Subcutaneous adipose tissue (tissue), 4 donors: ENCODE results near the gene IRF8. TPM values are rescaled to one million over a fixed set of nuclear protein-coding genes. Genes with fewer than 3 reads are reported as not detected.

Experiments
- total RNA-seq, 4 donors: library from RNA; depleted of rRNA; stranded (reverse); fragments of >200 nt; gene quantifications; one replicate each; pipeline ENCODE4 v1.1.0, GENCODE V29; 2016
- TF ChIP-seq, protein P1 (sequence below): fragments of 450-650 bp; IDR thresholded peaks from one replicate; pipeline ENCODE4 v1.5.1; 2016; ENCODE audit warnings: low read depth, mild to moderate bottlenecking, control low read depth, antibody characterized with exemption, moderate library complexity

Gene IRF8
- total RNA-seq, 4 donors from 2014 or later, result 40.8 to 156 (median 66.6) TPM

DNA sequence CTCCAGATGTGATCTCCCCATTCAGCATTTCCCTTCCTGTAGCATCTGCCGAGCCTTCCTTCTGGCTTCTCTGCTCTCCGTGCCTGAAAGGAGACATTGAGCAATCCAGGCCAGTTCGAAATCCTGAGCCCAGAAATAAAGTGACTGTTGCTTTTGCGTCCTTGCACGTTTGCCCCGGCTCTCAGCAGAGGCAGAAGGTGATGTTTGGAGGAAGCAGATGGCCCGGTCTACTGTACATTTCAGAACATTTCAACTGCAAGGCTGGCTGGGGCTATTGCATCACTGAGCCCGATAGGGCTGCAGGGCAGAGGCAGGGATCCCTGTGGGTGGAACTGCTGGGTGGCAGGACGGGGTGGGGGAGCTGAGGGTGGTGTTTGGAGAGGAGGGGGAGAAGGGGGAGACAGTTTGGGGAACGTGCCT, 29.4 kb downstream of the IRF8 start:
- TF ChIP-seq, protein P1, sequence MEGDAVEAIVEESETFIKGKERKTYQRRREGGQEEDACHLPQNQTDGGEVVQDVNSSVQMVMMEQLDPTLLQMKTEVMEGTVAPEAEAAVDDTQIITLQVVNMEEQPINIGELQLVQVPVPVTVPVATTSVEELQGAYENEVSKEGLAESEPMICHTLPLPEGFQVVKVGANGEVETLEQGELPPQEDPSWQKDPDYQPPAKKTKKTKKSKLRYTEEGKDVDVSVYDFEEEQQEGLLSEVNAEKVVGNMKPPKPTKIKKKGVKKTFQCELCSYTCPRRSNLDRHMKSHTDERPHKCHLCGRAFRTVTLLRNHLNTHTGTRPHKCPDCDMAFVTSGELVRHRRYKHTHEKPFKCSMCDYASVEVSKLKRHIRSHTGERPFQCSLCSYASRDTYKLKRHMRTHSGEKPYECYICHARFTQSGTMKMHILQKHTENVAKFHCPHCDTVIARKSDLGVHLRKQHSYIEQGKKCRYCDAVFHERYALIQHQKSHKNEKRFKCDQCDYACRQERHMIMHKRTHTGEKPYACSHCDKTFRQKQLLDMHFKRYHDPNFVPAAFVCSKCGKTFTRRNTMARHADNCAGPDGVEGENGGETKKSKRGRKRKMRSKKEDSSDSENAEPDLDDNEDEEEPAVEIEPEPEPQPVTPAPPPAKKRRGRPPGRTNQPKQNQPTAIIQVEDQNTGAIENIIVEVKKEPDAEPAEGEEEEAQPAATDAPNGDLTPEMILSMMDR, result no peak

- TF ChIP-seq, protein P1, result no peak
These were observed 30.3 kb downstream of the IRF8 start for GRCh38 chr16:85929259-85929721.

DNA sequence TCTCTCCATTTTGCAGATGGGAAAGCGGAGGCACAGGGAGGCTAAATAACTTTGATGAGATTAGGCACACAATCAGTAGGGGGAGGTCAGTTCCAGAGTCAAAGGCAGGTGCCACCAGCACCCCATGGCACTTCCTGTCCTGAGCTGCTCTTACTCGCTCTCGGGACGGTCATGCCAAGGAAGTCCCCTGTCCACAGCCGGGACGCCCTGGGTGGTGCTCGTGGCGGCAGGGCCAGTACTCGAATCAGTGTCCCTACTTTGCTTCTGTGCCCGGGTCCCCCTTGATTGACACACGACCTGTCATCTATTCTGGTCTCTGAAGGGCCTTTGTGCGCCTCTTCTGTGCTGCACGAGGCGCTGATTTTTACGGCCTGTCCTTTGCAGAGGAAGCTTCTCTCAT, 31.3 kb downstream of the IRF8 start:
- TF ChIP-seq, protein P1, result no peak

- TF ChIP-seq, protein P1, result no peak
These were observed 32.8 kb downstream of the IRF8 start for GRCh38 chr16:85931596-85932402.

DNA sequence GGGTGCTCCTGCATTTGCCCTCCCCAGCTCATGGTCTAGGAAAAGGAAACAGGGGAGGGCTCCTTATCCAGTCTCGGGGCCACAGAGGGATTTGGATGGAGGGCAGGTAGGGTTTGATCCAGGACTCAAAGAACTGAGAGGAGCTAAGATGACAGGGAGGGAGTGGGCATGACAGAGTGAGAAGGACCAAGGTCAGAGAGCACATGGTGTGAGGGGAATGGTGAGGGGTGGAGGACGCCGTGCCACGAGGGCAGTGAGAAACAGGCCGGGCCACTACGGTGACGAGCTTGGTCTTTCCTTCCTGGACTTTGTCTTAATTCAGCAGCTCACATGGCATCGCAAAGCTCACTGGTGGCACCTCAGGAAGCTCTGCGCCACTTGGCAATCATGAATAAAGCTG, 35.2 kb downstream of the IRF8 start:
- TF ChIP-seq, protein P1, result no peak

DNA sequence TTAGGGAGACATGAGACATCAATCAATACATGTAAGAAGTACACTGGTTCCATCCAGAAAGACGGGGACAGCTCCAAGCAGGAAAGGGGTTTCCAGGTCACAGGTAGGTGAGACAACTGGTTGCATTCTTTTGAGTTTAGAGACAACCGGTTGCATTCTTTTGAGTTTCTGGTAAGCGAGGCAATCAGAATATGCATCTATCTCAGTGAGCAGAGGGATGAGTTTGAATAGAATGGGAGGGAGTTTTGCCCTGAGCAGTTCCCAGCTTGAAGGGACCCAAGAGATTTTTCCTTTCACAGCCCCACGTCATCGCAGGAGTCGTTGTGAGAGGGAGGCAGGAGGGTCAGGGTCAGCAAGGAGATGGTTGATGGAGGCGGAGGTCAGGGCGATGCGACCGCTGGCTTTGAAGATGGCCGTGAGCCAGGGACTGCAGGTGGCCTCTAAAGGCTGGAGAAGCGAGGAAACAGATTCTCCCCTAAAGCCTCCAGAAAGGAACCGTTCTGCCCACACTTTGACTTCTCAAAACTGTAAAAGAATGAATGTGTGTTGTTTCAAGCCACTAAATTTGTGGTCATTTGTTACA, 36.5 kb downstream of the IRF8 start:
- TF ChIP-seq, protein P1, result no peak

DNA sequence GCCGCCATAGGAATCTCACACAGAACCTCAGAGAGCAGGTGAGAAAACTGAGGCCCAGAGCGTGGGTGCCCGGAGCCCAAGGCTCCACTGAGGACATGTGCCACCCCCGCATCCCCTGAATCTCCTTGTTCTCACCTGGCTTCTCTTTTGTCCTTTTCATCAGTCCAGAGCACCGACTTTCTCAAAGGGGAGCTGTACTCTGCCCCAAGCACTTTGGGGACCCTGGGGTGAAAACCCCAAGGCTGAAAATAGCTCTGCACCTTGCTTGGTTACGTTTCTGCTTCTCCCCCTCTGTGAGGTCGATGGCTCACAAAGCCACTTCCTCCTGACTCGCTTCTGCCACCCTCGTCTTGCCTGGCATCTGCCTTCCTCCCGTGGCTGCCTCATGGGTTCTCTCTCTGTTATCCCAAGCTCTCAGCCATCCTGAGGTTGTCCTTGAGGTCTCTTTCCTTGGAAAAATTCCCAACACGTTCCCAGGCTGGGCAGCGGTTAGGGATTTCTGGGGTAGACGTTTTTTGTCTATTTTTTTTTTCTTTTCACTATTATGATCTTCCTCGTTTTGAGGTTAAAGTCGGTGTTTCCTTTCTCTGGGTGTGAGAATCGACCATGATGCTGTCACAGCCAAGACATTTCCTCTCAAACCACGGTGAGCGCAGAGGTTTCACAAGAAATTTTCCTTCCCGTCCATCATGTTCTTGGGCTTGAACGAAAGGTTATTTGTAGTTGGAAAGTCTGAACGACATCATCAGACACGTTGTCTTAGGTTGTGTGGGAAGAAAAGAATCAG, 37.2 kb downstream of the IRF8 start:
- TF ChIP-seq, protein P1, result no peak
